ENCODE measurements around the gene PDE9A.
"Not testable (repeated sequence)": the region's sequence is repeated elsewhere in the genome, so short reads cannot be mapped to it uniquely, and the experiment has no call there.

Gene PDE9A

DNA sequence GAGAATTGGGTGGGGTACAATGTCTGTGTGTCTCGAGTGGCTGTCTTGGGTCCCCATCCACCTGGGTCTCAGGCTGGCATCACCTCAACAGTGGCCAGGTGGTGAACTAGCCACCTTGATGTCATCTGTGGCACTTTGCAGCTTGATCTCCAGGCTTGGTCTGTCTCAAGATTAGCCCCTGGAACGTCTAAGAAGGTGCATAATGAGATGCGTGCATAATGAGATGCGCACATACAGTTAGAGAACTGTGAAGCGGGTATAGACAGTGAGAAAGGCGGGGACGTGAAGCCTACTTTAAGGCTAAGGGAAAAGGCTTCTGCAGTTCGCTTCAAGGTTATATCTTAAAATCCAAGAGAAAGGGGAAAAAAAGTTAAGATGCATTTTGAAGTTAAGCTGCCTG is 127.2 kb downstream of the PDE9A start:
- DNase-seq = no peak

- no peak for DNase-seq
These were observed 127.9 kb downstream of the PDE9A start for GRCh38 chr21:42781150-42781970.

DNA sequence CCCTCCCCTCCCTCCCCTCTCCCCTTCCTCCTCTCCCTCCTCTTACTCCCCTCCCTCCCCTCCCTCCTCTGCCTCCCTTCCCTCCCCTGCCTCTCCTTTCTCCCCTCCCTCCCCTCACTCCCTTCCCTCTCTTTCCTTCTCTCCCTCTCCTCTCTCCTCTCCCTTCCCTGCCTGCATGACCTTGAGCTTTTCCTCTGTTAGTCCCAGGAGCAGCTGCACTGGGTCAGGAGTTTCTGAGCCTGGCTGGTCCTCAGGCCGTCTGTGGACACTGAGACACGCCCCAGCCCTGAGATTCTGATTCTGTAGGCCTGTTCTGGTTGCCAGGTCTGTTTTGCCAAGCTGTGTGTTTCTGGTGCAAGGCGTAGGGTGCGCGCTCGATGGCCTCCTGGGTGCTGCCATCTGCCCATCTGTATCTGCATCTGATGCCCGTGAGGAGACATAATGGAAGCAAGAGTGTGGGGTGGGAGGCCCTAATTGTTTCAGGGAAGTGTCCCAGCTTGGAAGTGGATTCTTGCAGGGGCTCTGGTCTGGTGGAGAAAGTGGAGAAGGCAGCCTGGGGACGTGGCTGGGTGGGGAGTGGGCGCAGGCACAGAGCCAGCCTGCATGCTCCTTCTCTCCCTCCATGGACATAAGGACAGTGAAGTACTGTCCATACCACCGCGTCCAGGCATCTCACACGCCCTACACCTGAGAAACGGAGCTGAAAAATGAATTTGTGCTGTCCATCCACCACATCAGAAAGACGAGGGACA is 128.7 kb downstream of the PDE9A start:
- DNase-seq = no peak

- DNase-seq = no peak
These were observed 129.4 kb downstream of the PDE9A start for GRCh38 chr21:42782723-42783242.

GRCh38 chr21:42784276-42784675 is 130.9 kb downstream of the PDE9A start:
- DNase-seq = no peak

DNA sequence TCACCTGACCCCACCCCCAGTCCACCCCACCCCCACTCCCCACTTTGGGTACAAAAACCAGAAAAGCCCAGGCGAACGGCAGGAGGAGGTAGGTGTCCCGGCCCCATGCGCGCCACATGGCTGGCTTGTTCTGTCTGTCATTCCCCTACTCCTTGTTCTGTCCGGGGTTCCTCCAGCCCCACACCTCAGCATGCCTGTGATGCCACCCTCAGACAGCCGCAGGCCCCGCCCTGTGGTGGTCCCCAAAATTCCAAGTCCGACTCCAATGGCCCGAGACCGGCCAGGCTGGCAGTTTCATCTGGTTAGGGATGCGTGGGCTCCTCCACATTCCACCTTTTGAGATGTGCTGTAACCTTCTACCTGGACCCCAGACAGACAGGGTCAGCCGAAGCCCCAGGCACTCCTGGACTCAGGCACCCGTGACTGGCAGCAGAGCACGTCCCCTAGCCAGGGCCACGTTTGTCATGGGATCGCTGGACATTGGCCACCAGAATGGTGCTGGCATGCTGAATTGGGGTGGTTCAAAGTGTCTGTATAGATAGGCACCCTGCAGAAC is 131.6 kb downstream of the PDE9A start:
- DNase-seq = no peak

DNA sequence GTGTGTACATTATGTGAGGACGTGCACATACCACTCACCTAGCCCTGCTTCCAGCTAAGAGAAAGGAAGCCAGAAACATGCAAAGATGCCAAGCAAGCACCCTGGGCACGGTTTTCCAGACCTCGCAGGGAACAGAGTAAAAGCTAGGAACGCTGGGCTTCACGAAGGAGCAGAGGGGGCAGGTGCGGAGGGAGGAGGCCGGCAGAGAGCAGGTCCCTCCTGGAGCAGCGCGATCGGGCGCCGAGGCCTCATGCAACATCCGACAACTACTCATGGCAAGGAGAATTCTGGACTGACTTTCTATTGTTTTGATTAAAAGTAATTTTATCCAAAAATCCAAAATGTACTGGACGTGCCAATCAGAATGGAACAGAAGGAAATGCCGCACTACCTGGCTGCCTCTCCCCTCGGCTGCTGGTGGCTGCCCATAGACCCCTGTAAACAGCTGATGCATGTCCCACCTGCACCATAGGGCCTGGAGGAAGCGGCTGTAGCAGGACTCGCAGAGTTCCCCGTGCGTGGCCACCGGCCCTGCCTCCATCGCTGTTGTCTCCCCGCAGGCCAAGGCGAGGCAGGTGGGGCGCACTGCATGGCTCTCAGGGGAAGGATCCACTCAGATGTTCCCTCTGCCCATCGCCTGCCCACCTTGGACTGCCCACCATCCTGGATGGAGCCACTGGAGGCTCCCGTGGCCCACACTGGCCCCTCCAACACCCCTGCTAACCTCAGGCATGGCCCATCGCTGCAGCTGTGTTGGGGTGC is 132.4 kb downstream of the PDE9A start:
- DNase-seq = no peak

- no peak for DNase-seq
These were observed 133.5 kb downstream of the PDE9A start for GRCh38 chr21:42786884-42787283.

- no peak for DNase-seq
These were observed 134.2 kb downstream of the PDE9A start for GRCh38 chr21:42787613-42788012.

GRCh38 chr21:42790520-42791065 is 137.2 kb downstream of the PDE9A start:
- DNase-seq = no peak

DNA sequence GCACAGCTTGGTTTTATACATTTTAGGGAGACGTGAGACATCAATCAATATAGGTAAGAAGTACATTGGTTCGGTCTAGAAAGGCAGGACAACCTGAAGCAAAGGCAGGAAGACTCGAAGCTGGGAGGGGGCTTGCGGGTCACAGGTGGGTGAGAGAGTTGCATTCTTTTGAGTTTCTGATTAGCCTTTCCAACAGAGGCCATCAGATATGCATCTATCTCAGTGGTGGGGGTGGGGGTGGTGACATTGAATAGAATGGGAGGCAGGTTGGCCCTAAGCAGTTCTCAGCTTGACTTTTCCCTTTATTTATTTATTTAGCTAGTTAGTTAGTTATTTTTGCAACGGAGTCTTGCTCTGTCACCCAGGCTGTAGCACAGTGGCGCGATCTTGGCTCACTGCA is 140.4 kb downstream of the PDE9A start:
- no peak for DNase-seq

DNA sequence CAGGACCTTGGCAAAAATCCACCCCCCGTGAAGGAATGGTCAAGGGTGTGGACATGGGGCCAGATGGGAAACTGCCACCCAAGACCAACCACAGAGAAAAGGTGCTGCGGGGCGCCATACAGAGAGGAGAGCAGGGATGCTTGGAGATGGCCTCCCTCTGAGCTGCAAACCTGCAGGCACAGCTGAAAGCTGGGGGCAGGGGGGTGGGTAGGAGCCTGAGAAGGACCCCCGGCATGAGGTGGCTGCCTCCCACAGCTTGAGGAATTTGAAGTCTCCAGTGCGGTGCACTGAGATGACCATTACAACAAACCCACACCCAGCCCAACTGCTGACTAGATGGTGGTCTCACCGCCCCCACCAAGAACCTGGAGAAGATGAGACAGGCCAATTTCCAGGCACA is 141.1 kb downstream of the PDE9A start:
- DNase-seq = no peak

- no peak for DNase-seq
These were observed 143.1 kb downstream of the PDE9A start for GRCh38 chr21:42796327-42797062.

DNA sequence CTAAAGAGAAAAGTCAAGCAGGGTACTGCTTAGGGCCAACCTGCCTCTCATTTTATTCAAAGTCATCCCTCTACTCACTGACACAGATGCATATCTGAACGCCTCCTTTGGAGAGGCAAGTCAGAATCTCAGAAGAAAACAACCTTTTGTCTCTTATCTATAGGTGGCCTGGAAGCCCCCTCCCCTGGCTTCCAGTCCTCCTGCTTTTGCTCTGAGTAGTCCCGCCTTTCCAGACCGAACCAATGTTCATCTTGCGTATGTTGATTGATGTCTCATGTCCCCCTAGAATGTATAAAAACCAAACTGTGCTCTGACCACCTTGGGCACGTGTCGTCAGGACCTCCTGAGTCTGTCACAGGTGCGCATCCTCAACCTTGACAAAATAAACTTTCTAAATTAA is 144.1 kb downstream of the PDE9A start:
- DNase-seq = no peak

- no peak for DNase-seq
These were observed 144.7 kb downstream of the PDE9A start for GRCh38 chr21:42798106-42798505.

DNA sequence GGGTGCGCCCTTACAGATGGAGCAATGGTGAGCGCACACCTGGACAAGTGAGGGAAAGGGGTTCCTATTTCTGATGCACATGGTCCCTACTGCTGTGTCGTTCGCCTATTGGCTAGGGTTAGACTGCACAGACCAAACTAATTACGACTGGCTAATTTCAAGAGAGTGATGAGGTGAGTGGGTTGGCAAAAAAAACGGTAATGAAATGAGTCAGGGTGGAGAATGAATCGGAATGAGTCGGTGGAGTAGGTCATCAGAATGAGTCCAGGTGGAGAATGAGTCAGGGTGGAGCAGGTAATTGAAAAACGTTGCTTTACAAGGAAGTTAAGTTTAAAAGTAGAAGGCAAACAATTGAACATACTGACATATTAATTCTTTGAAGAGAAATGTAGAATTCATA is 146.1 kb downstream of the PDE9A start:
- no peak for DNase-seq

DNA sequence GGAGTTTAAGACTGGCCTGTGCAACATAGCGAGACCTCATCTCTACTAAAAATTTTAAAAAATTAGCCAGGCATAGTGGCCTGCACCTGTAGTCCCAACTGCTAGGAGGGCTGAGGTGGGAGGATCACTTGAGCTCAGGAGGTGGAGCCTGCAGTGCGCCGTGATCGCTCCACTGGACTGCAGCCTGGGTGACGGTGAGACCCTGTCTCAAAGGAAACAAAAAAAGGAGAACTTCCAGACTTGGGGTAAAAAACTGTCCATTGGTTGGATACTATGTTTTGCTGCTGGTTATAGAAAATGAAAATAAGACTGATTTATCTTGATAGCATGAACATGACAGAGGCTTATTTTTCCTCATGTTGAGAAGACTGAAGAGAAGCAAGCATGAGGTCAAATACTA is 146.5 kb downstream of the PDE9A start:
- DNase-seq = no peak

- DNase-seq = not testable (repeated sequence)
These were observed 148.2 kb downstream of the PDE9A start for GRCh38 chr21:42801616-42802015.

GRCh38 chr21:42806509-42807140 is 153.2 kb downstream of the PDE9A start:
- DNase-seq = no peak

GRCh38 chr21:42807293-42807895 is 154.0 kb downstream of the PDE9A start:
- not testable (repeated sequence) for DNase-seq

Measured in activated CD4-positive, alpha-beta T cell treated with anti-CD3 and anti-CD28 coated beads for 1 hour (primary cell).